ENCODE data around the gene ATXN10.
"Not testable (repeated sequence)": the region's sequence is repeated elsewhere in the genome, so short reads cannot be mapped to it uniquely, and the experiment has no call there.

ATXN10 gene

DNA sequence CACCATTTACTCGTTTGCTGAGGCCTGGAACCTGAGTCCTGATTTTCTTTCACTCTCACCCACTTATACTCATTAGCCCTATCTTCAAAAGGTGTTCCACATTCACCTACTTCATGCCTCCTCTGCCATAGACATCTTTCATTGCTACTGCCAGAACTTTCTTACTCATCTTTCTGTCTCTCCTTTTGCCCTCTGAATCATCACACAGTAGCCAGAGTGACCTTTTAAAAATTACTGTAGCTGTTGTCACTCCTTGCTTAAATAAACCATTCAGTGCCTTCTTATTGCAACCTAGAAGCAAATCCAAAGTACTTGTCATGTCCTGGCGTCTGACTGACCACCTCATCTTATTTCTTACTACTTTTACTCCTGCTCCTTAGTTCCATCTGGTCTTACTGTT, 38.2 kb downstream of the ATXN10 start:
- H3K27ac ChIP-seq (ENCODE audit: low read depth, low read length) = no peak overlapping the region

DNA sequence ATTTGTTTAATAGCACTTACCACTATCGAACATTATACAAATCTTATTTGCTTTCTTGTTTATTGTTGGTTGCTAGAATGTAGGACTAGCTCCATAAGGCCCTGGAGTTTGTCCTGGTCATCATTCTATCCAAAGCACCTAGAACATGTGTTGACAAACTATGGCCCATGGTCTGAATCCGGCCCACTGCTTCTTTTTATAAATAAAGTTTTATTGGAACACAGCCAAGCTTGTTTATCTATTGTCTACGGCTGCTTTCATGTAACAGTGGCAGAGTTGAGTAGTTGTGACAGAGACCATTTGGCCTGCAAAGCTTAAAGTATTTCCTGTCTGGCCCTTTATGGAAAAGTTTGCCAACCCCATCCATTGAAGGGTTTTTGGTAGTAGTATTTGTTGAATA, 38.8 kb downstream of the ATXN10 start:
- H3K4me1 ChIP-seq (ENCODE audit: control insufficient read depth, low read length) = peaks cover 9% of the 10 kb centered on the region; the same call in 1 of the 2 replicates
- H3K36me3 ChIP-seq (ENCODE audit: control insufficient read depth, low read length) = peaks cover 87% of the 10 kb centered on the region
- no peak overlapping the region for H3K4me2 ChIP-seq (ENCODE audit: low read length)
- no peaks in the 10 kb centered on the region for H3K9me2 ChIP-seq (replicated peaks; ENCODE audit: control insufficient read depth, low read length)
- H4K20me1 ChIP-seq (ENCODE audit: control insufficient read depth, insufficient read depth, low read depth, low read length) = 0 out of 2 replicates have a peak, but pooled peaks cover 3% of the 10 kb centered on the region
- no peaks in the 10 kb centered on the region for H3K27me3 ChIP-seq (ENCODE audit: control insufficient read depth, low read length)
- TF ChIP-seq, protein P1, sequence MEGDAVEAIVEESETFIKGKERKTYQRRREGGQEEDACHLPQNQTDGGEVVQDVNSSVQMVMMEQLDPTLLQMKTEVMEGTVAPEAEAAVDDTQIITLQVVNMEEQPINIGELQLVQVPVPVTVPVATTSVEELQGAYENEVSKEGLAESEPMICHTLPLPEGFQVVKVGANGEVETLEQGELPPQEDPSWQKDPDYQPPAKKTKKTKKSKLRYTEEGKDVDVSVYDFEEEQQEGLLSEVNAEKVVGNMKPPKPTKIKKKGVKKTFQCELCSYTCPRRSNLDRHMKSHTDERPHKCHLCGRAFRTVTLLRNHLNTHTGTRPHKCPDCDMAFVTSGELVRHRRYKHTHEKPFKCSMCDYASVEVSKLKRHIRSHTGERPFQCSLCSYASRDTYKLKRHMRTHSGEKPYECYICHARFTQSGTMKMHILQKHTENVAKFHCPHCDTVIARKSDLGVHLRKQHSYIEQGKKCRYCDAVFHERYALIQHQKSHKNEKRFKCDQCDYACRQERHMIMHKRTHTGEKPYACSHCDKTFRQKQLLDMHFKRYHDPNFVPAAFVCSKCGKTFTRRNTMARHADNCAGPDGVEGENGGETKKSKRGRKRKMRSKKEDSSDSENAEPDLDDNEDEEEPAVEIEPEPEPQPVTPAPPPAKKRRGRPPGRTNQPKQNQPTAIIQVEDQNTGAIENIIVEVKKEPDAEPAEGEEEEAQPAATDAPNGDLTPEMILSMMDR (IDR thresholded peaks at IDR 0.05; ENCODE audit: low read depth, low read length, poor library complexity, severe bottlenecking) = no peak
- no peak for TF ChIP-seq EZH2phosphoT487 (IDR thresholded peaks at IDR 0.05; ENCODE audit: borderline replicate concordance, low read length)
- no peak overlapping the region for H3K27ac ChIP-seq (ENCODE audit: low read depth, low read length)
- H3F3A ChIP-seq (ENCODE audit: control insufficient read depth, insufficient read depth) = no peaks in the 10 kb centered on the region
- H3K79me2 ChIP-seq (ENCODE audit: control insufficient read depth, low read length) = peaks cover 67% of the 10 kb centered on the region
- no peaks in the 10 kb centered on the region for H3K9me3 ChIP-seq (ENCODE audit: control insufficient read depth, insufficient read depth, low read length)
- no peak overlapping the region for H3K4me3 ChIP-seq (ENCODE audit: low read length)

More for the DNA sequence above, 38.2 kb downstream of the ATXN10 start:
- H3K4me3 ChIP-seq (ENCODE audit: low read length) = no peak overlapping the region
- peaks cover 9% of the 10 kb centered on the region; the same call in 1 of the 2 replicates for H3K4me1 ChIP-seq (ENCODE audit: control insufficient read depth, low read length)
- no peaks in the 10 kb centered on the region for H3F3A ChIP-seq (ENCODE audit: control insufficient read depth, insufficient read depth)
- TF ChIP-seq EZH2phosphoT487 (IDR thresholded peaks at IDR 0.05; ENCODE audit: borderline replicate concordance, low read length) = no peak
- TF ChIP-seq, protein P1 (IDR thresholded peaks at IDR 0.05; ENCODE audit: low read depth, low read length, poor library complexity, severe bottlenecking) = no peak
- no peaks in the 10 kb centered on the region for H3K9me3 ChIP-seq (ENCODE audit: control insufficient read depth, insufficient read depth, low read length)
- H3K9me2 ChIP-seq (replicated peaks; ENCODE audit: control insufficient read depth, low read length) = no peaks in the 10 kb centered on the region
- peaks cover 70% of the 10 kb centered on the region for H3K79me2 ChIP-seq (ENCODE audit: control insufficient read depth, low read length)
- H3K4me2 ChIP-seq (ENCODE audit: low read length) = no peak overlapping the region
- H3K36me3 ChIP-seq (ENCODE audit: control insufficient read depth, low read length) = peaks cover 84% of the 10 kb centered on the region
- H4K20me1 ChIP-seq (ENCODE audit: control insufficient read depth, insufficient read depth, low read depth, low read length) = 0 out of 2 replicates have a peak, but pooled peaks cover 3% of the 10 kb centered on the region
- no peaks in the 10 kb centered on the region for H3K27me3 ChIP-seq (ENCODE audit: control insufficient read depth, low read length)

DNA sequence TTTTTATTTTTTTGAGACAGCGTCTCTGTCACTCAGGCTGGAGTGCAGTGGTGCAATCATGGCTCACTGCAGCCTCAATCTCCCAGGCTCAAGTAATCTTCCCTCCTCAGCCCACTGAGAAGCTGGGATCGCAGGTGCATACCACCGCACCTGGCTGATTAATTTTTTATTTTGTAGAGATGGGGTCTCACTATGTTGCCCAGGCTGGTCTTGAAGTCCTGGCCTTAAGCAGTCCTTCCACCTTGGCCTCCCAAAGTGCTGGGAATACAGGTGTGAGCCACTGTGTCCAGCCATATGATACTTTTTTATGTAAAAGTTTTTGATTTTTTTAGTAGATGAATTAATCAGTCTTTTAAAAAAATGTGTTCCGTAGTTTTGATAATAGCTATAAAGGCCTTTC, 42.8 kb downstream of the ATXN10 start:
- not testable (repeated sequence) for H3F3A ChIP-seq (ENCODE audit: control insufficient read depth, insufficient read depth); H4K20me1 ChIP-seq (ENCODE audit: control insufficient read depth, insufficient read depth, low read depth, low read length); H3K4me2 ChIP-seq (ENCODE audit: low read length); H3K9me2 ChIP-seq (replicated peaks; ENCODE audit: control insufficient read depth, low read length); H3K27me3 ChIP-seq (ENCODE audit: control insufficient read depth, low read length); H3K9me3 ChIP-seq (ENCODE audit: control insufficient read depth, insufficient read depth, low read length); H3K27ac ChIP-seq (ENCODE audit: low read depth, low read length); H3K4me3 ChIP-seq (ENCODE audit: low read length); H3K4me1 ChIP-seq (ENCODE audit: control insufficient read depth, low read length)
- Histone ChIP-seq H3K36me3 (ENCODE audit: control insufficient read depth, low read length) (peaks cover 78% of the 10 kb centered on the region), H3K79me2 (ENCODE audit: control insufficient read depth, low read length) (peaks cover 45% of the 10 kb centered on the region)

DNA sequence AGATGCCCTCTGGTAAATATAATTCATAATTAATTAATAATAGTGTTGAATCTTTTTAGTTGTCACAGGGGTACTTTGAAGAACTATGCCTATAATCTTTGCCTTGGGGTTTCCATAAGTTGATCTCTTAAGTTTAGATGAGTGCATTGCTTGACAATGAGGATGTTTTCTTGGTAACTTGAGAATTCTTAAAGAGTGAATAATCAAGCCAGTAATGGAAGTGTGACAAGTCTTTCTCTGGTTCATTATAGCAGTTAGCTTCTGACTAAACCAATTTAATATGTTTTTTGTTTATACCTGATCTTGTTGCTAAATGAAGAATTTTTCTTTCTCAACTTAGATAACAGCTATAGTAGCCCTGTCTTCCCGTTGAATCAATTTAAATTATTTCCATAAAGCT, 46.2 kb downstream of the ATXN10 start:
- Histone ChIP-seq H3K9me2 (replicated peaks; ENCODE audit: control insufficient read depth, low read length) (no peaks in the 10 kb centered on the region), H3F3A (ENCODE audit: control insufficient read depth, insufficient read depth) (no peaks in the 10 kb centered on the region), H3K79me2 (ENCODE audit: control insufficient read depth, low read length) (peaks cover 35% of the 10 kb centered on the region), H3K9me3 (ENCODE audit: control insufficient read depth, insufficient read depth, low read length) (no peaks in the 10 kb centered on the region), H4K20me1 (ENCODE audit: control insufficient read depth, insufficient read depth, low read depth, low read length) (no peaks in the 10 kb centered on the region), H3K27ac (ENCODE audit: low read depth, low read length) (no peak overlapping the region), H3K27me3 (ENCODE audit: control insufficient read depth, low read length) (no peaks in the 10 kb centered on the region), H3K36me3 (ENCODE audit: control insufficient read depth, low read length) (peaks cover 83% of the 10 kb centered on the region), H3K4me1 (ENCODE audit: control insufficient read depth, low read length) (no peaks in the 10 kb centered on the region), H3K4me3 (ENCODE audit: low read length) (no peak overlapping the region), H3K4me2 (ENCODE audit: low read length) (no peak overlapping the region)
- TF ChIP-seq, protein P1 (IDR thresholded peaks at IDR 0.05; ENCODE audit: low read depth, low read length, poor library complexity, severe bottlenecking) = no peak
- no peak for TF ChIP-seq EZH2phosphoT487 (IDR thresholded peaks at IDR 0.05; ENCODE audit: borderline replicate concordance, low read length)

All from DOHH2 (cell line).